ENCODE data around the gene PTPN11.

DNA sequence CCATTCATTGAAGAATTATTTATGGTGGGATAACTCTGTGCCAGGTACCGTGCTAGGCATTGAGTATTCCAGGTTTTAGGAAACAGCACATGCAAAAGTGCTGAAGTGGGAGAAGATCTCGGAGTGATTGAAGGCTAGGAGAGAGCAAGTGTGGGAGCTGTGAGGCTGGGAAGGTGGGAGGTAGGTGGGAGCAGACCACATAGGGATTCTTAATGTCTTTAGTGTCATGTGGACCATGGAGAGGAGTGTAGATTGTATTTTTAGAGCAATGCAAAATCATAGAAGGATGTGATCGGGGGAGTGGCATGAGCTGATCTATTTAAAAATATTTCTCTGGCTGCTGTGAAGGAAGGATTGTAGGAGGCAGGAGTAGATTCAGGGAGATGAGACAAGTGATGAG, 5.4 kb downstream of the PTPN11 start:
- no peak for TF ChIP-seq CTCF (IDR thresholded peaks at IDR 0.05 in 2 of 3, conservative IDR thresholded peaks at IDR 0.05 in 1 of 3; ENCODE audit: control insufficient read depth in 2 of 3, extremely low read depth in 1 of 3, insufficient read depth in 1 of 3, low read depth in 3 of 3, low read length in 3 of 3)
- no peak for TF ChIP-seq EP300 (IDR thresholded peaks at IDR 0.05; ENCODE audit: borderline replicate concordance in 1 of 2, control insufficient read depth in 1 of 2, low read depth in 2 of 2, low read length in 2 of 2)
- no peak for TF ChIP-seq NR2C2 (IDR thresholded peaks at IDR 0.05; ENCODE audit: borderline replicate concordance, control insufficient read depth, insufficient read length, low read depth)

Data from GM12878 (cell line).